ENCODE measurements around the gene MBD4. TPM values are rescaled to one million over a fixed set of nuclear protein-coding genes. Genes with fewer than 3 reads are reported as not detected.
"Not testable (repeated sequence)": the region's sequence is repeated elsewhere in the genome, so short reads cannot be mapped to it uniquely, and the experiment has no call there.

Gene MBD4
- total RNA-seq, 1 experiment from 2014 or later: 40.1 TPM

DNA sequence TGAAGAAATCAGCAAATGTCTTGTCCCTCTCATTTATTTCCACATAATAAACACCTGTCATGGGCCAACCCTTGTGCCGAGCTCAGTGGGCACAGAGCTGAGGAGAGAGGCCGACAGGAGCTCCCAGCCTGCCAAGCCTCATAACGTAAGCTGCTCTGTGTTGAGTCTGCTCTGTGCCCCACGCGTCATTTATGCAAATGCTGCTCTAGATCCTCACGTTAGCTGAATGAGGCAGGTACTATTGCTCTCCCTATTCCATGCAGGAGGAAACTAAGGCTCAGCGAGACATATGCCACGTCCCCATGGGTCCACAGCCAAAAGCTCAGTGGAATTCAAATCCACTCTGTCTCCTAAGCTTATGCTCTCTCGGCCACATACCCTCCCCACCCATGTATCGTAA lies 52.8 kb downstream of the MBD4 start:
- Histone ChIP-seq H2BK12ac (ENCODE audit: insufficient read length, low read depth, low read length) (no peak overlapping the region), H3K79me1 (ENCODE audit: insufficient read depth, low read depth, low read length, poor library complexity, severe bottlenecking) (no peaks in the 10 kb centered on the region), H3K4ac (ENCODE audit: low read depth, low read length) (no peak overlapping the region), H4K91ac (ENCODE audit: insufficient read length, low read depth, low read length) (no peak overlapping the region), H2BK15ac (ENCODE audit: low read depth, low read length) (no peak overlapping the region), H3K23me2 (ENCODE audit: insufficient read length, low read depth, low read length, poor library complexity, severe bottlenecking) (no peaks in the 10 kb centered on the region), H3K56ac (ENCODE audit: insufficient read length, low read depth, low read length) (no peak overlapping the region), H3T11ph (ENCODE audit: low read length) (no peak overlapping the region), H3K9me3 (ENCODE audit: control insufficient read depth, low read depth, low read length) (no peaks in the 10 kb centered on the region), H2AK5ac (ENCODE audit: insufficient read length, low read length) (no peak overlapping the region), H2BK20ac (ENCODE audit: low read depth, low read length, poor library complexity, severe bottlenecking) (no peak overlapping the region), H3K23ac (ENCODE audit: insufficient read length, low read depth, low read length) (no peak overlapping the region), H3K18ac (ENCODE audit: insufficient read length, low read depth, low read length) (no peak overlapping the region), H3K4me2 (ENCODE audit: insufficient read depth, insufficient read length, low read length) (no peak overlapping the region), H3K4me1 (ENCODE audit: insufficient read depth, low read length) (no peaks in the 10 kb centered on the region; the same call in 1 of the 2 replicates), H4K20me1 (ENCODE audit: control insufficient read depth, insufficient read depth, insufficient read length) (no peaks in the 10 kb centered on the region), H4K8ac (replicated peaks; ENCODE audit: insufficient read length, low read depth, low read length) (no peak overlapping the region), H3K79me2 (ENCODE audit: insufficient read depth, low read length) (no peaks in the 10 kb centered on the region), H4K5ac (ENCODE audit: insufficient read length, low read depth, low read length) (no peak overlapping the region), H2BK5ac (ENCODE audit: insufficient read length, low read length) (no peak overlapping the region), H3K27ac (ENCODE audit: insufficient read length, low read depth, low read length) (no peak overlapping the region), H2BK120ac (ENCODE audit: low read depth, low read length, poor library complexity, severe bottlenecking) (no peak overlapping the region), H3K9ac (ENCODE audit: extremely low read depth, insufficient read length, low read length) (no peak overlapping the region), H3K14ac (ENCODE audit: insufficient read depth, low read length) (no peak overlapping the region), H3K27me3 (ENCODE audit: insufficient read depth, low read length) (no peaks in the 10 kb centered on the region), H2AFZ (ENCODE audit: low read length) (no peak overlapping the region)
- Mint-ChIP-seq H3K36me3 (ENCODE audit: insufficient read depth in 1 of 3, low read depth in 3 of 3) (peaks cover 21 to 42% (median 40%) of the 10 kb centered on the region in 3 experiments; a peak in 6 of 7 replicates), H3K27me3 (ENCODE audit: low read depth) (peaks cover 2% of the 10 kb centered on the region; the same call in 1 of the 2 replicates), H3K27ac (0 out of 7 replicates have a peak overlapping the region, but pooled peaks of 1 of the 3 experiments have one; percentile 49), H3K4me1 (peaks cover 28 to 45% of the 10 kb centered on the region in 2 experiments), H3K4me3 (no peak overlapping the region), H3K9me3 (no peaks in the 10 kb centered on the region)
- no CpG with 5 or more reads among the region's 10 CpGs for WGBS (ENCODE audit: extremely low coverage, insufficient read length, low lambda C conversion rate)
- TF ChIP-seq, protein P1, sequence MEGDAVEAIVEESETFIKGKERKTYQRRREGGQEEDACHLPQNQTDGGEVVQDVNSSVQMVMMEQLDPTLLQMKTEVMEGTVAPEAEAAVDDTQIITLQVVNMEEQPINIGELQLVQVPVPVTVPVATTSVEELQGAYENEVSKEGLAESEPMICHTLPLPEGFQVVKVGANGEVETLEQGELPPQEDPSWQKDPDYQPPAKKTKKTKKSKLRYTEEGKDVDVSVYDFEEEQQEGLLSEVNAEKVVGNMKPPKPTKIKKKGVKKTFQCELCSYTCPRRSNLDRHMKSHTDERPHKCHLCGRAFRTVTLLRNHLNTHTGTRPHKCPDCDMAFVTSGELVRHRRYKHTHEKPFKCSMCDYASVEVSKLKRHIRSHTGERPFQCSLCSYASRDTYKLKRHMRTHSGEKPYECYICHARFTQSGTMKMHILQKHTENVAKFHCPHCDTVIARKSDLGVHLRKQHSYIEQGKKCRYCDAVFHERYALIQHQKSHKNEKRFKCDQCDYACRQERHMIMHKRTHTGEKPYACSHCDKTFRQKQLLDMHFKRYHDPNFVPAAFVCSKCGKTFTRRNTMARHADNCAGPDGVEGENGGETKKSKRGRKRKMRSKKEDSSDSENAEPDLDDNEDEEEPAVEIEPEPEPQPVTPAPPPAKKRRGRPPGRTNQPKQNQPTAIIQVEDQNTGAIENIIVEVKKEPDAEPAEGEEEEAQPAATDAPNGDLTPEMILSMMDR (conservative IDR thresholded peaks at IDR 0.05): no peak
- DNase-seq: no peak

DNA sequence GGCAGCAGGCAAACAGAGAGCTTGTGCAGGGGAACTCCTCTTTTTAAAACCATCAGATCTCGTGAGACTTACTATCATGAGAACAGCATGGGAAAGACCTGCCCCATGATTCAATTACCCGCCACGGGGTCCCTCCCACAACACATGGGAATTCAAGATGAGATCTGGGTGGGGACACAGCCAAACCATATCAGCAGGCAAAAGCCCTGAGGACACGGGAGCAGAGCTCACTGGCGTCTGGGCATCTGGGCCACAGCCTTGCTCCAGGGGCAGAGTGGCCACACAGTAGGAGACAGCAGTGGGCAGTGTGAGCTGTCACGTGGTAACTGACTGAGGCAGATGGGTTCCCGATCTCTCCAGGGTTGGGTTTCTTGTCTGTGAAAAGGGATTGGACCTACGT lies 54.2 kb downstream of the MBD4 start:
- not testable (repeated sequence) for H2BK20ac ChIP-seq (ENCODE audit: low read depth, low read length, poor library complexity, severe bottlenecking); H4K8ac ChIP-seq (replicated peaks; ENCODE audit: insufficient read length, low read depth, low read length); H2BK120ac ChIP-seq (ENCODE audit: low read depth, low read length, poor library complexity, severe bottlenecking); H4K5ac ChIP-seq (ENCODE audit: insufficient read length, low read depth, low read length); H3K23ac ChIP-seq (ENCODE audit: insufficient read length, low read depth, low read length); H2AFZ ChIP-seq (ENCODE audit: low read length); DNase-seq; H4K20me1 ChIP-seq (ENCODE audit: control insufficient read depth, insufficient read depth, insufficient read length); H3K27ac ChIP-seq (ENCODE audit: insufficient read length, low read depth, low read length); H3K9me3 Mint-ChIP-seq; H3K4me3 Mint-ChIP-seq; H3K79me1 ChIP-seq (ENCODE audit: insufficient read depth, low read depth, low read length, poor library complexity, severe bottlenecking); H2BK12ac ChIP-seq (ENCODE audit: insufficient read length, low read depth, low read length); H2BK15ac ChIP-seq (ENCODE audit: low read depth, low read length); H2AK5ac ChIP-seq (ENCODE audit: insufficient read length, low read length); H3K79me2 ChIP-seq (ENCODE audit: insufficient read depth, low read length); H3K18ac ChIP-seq (ENCODE audit: insufficient read length, low read depth, low read length); H3K9ac ChIP-seq (ENCODE audit: extremely low read depth, insufficient read length, low read length); H4K91ac ChIP-seq (ENCODE audit: insufficient read length, low read depth, low read length); H3T11ph ChIP-seq (ENCODE audit: low read length); H3K14ac ChIP-seq (ENCODE audit: insufficient read depth, low read length); H3K27me3 ChIP-seq (ENCODE audit: insufficient read depth, low read length); H3K9me3 ChIP-seq (ENCODE audit: control insufficient read depth, low read depth, low read length); H3K4me2 ChIP-seq (ENCODE audit: insufficient read depth, insufficient read length, low read length); H3K23me2 ChIP-seq (ENCODE audit: insufficient read length, low read depth, low read length, poor library complexity, severe bottlenecking); H3K4ac ChIP-seq (ENCODE audit: low read depth, low read length); H3K27ac Mint-ChIP-seq; H3K4me1 ChIP-seq (ENCODE audit: insufficient read depth, low read length); H2BK5ac ChIP-seq (ENCODE audit: insufficient read length, low read length); H3K27me3 Mint-ChIP-seq (ENCODE audit: low read depth); H3K56ac ChIP-seq (ENCODE audit: insufficient read length, low read depth, low read length)
- peaks cover 36 to 51% of the 10 kb centered on the region in 2 experiments for H3K4me1 Mint-ChIP-seq
- whole genome bisulfite sequencing (ENCODE audit: extremely low coverage, insufficient read length, low lambda C conversion rate): no CpG with 5 or more reads among the region's 8 CpGs
- peaks cover 18 to 30% (median 28%) of the 10 kb centered on the region in 3 experiments; a peak in 6 of 7 replicates for H3K36me3 Mint-ChIP-seq (ENCODE audit: insufficient read depth in 1 of 3, low read depth in 3 of 3)

All from H9 (cell line).